M059J (cell line): ENCODE measurements around the gene PDE4DIP. TPM values are rescaled to one million over a fixed set of nuclear protein-coding genes. Genes with fewer than 3 reads are reported as not detected.
"Not testable (repeated sequence)": the region's sequence is repeated elsewhere in the genome, so short reads cannot be mapped to it uniquely, and the experiment has no call there.

Experiments used
- DNase-seq: peaks from one replicate; pipeline ENCODE4 v3.0.0-alpha.2; 2012; ENCODE audit warnings: low read depth
- total RNA-seq: library from RNA; depleted of rRNA; stranded (reverse); fragments of >200 nt; shearing (Covaris generic); gene quantifications from 2 replicates; pipeline ENCODE4 v1.2.3, GENCODE V29; 2014

The PDE4DIP gene
- total RNA-seq, 1 experiment from 2014 or later = 38.6 TPM

DNA sequence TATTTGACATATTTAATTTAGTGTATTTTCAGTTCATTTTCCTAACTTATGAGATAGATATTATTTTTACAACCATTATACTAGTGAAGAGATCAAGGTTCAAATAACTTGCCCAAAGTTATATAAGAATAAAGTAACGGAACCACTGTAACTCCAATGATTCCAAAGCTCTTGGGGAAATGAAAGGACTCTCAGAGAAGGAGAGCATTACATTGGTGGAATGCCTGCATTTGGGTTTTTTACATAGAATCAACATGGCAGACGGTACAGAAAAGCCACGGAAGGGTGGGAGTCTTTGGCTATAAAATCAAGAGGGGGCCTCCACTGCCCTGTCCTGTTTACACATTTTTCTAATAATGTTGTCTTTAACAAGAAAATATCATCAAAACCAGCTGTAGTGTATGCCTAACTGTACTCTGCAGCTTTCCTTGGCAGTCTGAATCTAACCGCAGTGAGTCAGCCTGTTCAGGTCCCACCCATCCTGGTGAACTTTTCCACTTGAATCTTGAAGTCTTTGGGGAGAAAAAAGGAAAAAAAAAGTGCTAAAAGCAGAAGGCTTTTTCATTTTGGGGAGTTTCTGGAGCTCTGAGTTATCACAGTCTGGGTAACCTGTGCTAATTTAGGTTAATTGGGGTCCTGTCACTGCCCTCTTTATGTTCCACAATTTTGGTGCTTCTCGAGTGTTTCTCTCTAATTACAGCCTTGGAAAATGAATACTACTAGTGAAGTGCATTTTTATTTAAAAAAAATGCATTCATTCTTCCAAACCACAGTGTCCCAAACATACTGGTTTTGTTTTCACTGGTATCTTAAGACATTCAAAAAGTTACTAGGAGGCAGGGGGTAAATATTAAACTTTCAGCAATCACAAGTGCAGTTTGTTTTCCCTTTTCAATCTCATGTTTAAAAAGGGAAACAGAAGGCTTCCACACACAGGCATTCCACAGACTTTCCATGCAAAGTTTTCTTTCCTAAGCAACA is 30.5 kb downstream of the PDE4DIP start:
- not testable (repeated sequence) for DNase-seq

DNA sequence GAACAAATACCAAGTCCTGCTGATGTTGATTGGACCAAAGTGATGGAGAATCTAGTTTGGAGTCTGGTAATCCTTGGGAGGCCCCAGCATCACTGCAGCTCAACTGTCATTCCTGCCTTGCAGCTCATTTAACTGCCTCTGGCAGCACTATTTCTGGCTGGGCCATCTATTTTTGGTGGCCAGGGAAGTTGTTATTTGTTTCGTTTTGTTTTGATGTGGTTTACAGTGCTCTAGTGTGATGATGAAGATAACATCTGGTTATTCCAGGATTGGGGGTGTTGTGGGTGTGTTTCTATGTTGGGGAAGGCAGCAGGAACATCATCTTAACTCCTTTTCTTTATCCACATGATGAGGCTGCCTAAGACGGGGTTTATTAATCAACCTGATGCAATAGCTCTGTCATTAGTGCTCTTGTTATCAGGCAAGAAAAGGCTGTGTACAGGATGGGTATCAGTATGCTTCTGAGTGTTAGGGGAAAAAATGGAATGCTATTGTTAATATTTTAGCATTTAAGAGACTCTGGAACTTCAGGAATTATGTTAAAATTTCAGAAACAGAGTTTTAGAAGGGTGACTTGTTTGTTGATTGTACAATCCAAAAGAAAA is 35.7 kb downstream of the PDE4DIP start:
- DNase-seq = not testable (repeated sequence)

DNA sequence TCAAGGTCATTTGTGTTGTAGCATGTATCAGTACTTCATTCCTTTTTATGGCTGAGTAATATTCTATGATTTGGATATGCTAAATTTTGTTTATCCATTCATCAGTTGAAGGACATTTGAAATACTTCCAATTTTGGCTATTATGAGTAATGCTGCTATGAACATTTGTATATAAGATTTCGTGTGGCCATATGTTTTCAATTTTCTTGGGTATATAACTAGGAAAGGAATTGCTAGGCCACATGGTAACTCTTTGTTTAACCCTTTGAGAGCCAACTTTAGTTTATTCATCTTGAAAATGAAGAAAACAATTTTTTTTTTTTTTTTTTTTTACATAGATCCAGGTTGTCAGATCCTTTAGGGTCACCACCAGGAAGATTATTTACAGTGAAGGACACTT is 37.0 kb downstream of the PDE4DIP start:
- not testable (repeated sequence) for DNase-seq

DNA sequence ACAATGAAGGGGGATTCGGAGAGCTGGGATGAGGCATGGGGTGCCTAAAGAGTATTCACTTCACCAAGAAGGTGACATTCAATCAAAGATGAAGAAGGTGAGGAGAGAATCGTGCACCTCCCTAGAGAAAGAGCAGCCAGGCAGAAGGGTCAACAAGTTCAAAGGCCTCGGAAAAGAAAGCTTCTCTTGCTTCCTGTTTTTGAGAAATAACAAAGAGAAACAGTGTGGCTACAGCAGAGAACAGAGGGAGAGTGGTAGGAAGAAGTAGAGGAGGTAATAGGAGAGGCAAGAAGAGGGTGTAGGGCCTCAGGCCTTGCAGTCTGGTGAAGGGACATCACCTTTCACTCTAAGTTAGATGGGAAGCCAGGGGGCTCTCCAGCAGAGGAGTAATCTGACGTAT is 41.0 kb downstream of the PDE4DIP start:
- DNase-seq = not testable (repeated sequence)

DNA sequence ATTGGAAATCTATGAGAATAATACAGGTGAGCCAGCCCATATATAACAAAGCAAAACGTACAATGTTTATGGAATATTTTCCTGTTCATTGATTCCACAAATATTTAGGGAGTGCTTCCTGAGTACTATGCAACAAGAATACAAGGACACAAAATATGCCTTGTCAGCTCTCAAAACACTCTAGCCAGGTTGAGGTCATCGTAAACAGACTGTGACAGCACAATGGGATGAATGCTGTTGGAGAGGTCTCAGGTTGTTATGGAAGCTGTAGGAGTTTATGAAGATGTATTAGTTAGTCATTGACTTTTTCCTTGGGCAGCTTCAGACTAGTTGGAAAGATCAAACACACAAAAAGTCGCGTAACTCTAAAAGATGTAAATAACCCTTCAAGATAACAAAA is 42.1 kb downstream of the PDE4DIP start:
- DNase-seq = not testable (repeated sequence)

DNA sequence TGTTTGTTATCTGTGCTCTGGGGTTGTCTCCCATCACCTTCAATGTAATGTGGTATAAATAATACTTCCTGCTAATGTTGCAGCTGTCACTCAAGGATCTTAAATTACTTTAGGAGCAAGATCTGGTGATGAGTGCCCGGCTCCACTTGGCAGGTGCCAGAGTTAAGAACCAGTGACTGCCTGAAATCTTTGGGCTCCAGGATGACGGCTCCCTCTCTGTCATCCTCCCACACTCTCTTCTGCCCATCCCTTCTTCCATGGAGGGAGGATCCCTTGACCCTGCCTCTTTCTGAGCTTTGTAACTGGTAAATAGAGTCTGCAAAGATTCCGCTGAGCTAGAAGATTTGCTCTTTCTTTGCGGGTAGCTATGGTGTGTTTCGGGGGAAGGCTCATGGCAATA is 44.4 kb downstream of the PDE4DIP start:
- DNase-seq = not testable (repeated sequence)

DNA sequence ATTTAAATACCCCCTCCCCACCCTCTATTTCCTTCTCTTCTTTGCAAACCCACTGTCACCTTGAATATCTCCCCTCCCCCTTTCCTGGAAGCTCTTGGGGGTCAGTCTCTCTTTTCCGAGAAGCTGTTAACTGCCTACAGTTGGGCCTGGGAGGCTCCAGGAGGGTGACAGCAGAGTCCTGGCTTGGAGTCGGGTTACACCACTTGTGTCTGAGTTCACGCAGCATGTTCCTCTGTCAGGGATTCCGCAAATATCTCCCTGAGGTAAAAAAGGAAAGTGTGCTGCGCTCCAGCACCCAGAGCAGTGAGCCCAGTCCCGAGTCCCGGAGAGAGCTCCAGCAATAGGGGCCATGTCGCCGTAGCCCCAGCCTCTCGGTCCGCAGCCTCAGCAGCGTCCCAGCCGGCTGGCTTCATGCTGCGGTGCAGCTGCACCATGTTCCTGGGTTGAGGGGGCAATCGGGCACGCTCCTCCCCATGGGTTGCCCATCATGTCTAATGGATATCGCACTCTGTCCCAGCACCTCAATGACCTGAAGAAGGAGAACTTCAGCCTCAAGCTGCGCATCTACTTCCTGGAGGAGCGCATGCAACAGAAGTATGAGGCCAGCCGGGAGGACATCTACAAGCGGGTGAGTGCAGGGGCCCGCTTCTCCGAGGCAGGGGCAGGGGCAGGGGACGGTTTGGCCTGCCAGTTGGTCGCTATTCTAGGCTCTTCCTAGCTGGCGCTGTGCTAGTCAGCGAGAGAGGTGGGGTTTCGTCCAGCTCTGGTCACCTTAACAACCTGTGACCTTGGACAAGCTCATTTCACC is 45.2 kb downstream of the PDE4DIP start:
- not testable (repeated sequence) for DNase-seq

DNA sequence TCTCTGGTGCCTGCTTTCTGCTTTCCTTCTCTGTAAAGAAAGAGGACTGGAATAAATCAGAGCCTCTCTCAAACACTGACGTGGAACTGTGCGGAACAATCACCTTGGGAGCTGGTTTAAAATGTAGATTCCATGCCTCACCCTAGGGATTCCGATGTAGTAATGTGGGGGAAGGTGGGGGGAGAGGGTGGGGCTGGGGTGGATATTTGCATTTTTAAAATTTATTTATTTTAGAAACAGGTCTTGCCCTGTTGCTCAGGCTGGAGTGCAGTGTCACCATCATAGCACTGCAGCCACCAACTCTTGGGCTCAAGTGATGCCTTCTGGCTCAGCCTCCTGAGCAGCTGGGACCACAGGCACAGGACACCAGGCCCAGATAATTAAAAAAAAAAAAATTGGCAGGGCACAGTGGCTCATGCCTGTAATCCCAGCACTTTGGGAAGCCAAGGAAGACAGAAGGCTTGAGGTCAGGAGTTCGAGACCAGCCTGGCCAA is 45.9 kb downstream of the PDE4DIP start:
- DNase-seq = not testable (repeated sequence)

DNA sequence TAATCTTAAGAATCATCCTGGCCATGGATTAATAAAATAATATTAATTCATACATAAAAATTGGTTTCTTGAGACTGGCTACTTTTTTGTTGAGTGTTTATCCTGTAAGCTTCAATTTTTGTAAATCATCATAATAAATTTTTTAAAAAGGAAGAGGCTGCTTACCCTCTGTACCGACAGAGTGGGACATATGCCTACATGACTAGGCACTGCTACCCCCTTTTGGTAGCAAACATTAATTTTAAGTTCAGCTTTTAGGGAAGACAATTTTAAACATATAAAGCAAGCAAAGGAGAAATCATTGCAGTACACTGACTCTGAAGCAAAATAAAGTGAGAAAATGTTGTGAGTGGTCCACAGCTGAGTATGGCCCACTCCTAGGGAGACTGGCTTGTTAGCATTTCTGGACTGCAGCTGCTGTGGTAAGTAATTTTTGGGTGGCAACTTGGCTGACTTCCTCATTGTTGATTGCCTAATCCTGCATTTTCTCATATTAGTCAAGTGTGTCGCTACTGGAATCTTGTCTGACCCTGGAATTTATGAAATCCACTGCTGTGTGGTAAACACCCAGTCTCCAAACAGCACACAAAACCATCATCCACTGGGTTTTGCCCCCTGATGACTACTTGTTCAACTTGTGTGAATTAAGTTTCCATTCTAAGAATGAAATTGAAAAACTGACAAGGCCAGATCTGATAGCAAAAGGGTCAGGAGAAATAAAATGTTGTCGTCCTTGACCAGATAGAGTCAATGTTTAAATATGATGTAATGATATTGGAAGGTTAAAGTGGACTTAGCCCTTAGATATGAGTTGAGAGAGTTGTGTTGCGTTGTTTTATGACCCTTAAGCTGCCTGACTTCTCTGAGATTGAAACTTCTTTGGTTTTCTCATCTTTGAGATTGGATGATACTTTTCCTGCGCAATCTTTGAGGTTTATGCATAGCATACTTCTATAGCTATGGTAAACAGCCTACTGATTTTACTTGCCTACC is 50.4 kb downstream of the PDE4DIP start:
- DNase-seq = not testable (repeated sequence)

DNA sequence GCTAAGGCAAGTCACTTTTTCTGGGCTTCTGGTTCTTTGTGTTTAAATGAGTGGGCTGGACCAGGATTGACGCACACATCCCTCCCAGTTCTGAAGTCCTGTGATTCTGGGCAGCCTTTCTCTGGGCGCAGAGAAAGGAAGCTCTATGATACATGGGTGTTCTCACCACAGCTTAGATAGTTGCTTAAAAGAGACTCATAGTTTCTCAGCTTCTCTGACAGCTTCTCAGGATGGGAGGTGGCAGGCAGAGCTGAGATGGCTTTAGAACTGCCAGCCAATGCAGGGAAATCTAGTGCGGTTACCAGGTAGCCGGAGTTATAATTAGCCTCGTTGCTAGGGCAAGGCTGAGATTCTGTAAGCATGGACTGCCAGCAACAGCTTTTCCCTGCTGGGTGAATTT is 55.8 kb downstream of the PDE4DIP start:
- not testable (repeated sequence) for DNase-seq

DNA sequence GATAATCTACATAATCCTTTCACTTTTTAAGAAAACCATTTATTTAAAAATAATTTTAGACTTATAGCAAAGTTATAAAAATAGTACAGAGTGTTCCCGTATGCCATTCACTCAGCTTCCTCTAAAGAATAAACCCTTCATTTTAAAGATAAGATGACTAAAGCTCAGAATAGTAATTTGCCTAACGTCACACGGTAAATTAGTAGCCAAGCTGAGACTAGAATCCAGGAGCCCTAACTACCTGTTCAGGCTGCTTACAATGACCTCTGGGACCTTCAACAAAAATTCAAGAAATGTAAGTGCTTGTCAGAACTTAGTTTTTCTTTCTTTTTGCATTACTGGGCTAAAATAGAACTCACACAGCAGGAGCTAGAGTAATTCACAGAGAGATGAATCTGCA is 56.5 kb downstream of the PDE4DIP start:
- DNase-seq = not testable (repeated sequence)

DNA sequence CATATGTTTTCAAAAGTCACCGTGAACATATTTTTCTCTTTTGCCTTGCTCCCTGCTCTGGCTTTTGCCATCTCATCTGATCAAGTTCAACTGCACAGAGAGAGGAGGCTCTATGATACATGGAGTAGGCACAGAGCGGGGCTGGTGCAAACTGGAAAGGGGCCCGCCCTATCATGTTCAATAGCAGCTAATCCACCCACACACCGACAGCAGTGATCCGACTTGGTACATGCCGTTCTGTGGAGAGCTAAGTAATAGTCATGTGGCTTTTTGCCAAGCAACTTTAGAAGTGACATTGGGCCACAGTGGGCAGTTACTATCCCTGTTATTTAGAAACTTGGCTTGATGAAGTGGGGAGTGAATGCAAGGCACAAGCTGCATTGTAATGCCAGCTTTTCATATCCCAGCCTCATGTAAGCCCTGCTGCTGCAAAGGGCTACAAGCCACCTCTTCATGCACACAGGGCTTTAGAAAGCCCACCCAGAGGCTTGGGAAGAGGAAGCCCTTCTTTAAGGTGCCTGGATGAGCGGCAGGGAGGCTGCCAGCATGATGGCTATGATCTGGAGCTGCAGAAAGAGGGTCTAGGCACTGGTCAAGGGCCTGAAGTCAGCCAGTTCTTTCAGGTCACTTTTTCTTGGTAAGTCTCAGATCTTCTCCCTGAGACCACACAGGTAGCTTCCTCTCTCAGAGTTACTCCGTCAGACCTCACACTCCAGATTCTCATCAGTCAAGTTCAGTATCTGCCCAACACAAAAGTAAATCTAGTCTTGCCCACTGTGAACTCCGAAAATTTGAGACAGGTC is 57.1 kb downstream of the PDE4DIP start:
- DNase-seq = not testable (repeated sequence)

DNA sequence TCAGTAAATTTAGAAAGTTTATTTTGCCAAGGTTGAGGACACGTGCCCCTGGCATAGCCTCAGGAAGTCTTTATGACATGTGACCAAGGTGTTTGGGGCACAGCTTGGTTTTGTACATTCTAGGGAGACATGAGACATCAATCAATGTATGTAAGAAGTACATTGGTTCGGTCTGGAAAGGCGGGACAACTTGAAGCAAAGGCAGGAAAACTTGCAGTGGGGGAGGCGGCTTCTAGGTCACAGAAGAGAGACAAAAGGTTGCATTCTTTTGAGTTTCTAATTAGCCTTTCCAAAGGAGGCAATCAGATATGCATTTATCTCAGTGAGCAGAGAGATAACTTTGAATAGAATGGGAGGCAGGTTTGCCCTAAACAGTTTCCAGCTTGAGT is 57.7 kb downstream of the PDE4DIP start:
- not testable (repeated sequence) for DNase-seq

DNA sequence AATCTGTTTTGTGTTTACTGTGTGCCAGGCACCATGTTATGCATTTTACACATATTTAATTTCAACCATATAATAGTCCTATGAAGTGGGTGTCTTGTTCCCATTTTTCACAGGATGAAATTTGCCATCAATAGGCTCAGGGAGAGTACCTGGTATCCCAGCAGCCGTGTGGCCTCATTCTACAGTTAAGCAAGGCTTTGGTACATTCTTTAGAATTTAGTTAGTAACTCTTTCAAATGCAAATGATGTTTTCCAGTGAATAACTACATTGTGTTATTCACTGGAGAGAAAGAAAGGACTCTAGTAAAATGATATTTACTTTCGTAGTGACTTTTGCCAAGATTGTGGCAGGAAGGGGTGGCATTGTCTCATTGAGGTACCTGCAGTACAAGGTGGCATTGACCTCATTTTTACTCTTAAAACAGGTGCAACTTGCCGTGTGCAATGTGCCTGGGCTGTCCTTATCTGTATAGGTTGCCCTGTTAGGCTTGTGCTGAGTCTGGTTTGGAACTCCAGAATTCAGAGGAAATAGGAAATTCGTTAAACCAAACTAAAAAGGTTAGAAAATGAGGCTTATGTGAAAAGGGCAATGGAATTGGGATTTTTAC is 65.1 kb downstream of the PDE4DIP start:
- not testable (repeated sequence) for DNase-seq

DNA sequence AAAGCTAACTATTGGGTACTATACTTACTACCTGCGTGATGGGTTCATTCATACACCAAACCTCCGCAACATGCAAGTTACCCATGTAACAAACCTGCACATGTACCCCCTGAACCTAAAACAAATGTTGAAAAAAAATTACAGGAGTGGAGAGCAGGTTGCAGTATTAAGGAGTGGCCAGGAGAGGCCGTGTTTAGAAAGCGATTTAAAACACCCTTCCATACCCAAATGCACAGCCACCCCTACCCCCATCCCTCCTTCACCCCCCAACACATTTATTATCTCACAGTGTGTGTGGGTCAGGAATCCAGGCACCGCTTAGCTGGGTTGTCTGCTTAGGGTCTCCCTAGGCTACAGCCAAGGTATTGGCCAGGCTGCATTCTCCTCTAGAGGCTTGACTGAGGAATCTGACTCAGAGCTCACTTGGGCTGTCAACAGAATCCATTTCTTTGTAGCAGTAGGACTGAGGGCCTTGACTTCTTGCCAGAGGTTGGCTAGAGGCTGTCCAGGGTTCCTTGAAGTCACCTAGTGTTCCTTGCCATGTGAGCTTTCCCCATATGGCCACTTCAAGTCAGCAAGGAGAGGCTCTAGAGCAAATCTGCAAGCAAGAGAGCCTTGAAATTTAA is 67.2 kb downstream of the PDE4DIP start:
- not testable (repeated sequence) for DNase-seq

DNA sequence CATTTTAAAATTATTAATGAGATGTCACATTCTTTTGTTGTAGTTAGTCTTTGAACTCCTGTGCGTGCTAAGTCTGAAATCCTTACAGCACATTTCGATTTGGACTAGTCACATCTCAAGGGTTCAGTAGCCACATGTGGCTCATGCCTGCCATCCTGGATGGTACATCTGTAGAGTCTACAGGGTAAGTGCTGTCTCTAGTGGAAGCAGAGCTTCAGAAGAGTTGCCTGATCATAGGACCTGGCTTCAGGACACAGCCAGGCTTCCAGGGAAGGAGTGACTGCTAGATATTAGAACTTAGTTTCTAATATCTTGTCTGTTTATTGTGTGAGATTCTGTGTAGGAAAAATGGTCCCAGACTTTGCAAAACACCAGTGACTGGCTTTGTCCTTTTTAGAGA is 72.0 kb downstream of the PDE4DIP start:
- DNase-seq = not testable (repeated sequence)

DNA sequence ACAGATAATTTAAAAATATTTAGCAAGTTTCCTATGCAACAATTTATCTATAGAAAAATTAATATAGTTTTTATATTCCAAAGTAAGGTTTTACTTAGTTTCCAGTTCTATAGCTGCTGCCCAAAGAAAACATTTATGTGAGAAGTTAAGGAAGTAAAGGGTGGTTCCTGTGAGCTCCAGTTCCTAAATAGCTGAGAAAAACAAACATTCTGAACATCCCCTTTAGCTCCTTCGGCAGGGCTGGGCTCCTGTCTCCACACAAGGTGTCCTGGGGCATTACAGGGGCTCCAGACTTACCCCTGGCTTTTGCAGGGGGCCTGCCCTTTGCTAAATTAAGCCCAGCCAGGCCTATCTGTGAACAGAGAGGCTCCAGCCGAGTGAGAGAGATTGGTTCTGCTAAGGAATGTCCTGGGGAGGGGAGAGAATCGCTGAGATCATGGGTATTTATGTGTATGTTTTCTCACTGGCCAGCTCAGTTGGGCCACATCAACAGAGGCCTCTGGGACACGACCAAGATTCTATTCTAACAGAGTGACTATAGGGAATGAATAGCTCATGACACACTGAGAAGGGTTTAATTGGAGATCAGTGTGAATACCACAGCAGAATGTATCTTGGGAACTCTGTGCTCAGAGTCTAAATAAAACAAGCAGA is 72.6 kb downstream of the PDE4DIP start:
- DNase-seq = not testable (repeated sequence)

DNA sequence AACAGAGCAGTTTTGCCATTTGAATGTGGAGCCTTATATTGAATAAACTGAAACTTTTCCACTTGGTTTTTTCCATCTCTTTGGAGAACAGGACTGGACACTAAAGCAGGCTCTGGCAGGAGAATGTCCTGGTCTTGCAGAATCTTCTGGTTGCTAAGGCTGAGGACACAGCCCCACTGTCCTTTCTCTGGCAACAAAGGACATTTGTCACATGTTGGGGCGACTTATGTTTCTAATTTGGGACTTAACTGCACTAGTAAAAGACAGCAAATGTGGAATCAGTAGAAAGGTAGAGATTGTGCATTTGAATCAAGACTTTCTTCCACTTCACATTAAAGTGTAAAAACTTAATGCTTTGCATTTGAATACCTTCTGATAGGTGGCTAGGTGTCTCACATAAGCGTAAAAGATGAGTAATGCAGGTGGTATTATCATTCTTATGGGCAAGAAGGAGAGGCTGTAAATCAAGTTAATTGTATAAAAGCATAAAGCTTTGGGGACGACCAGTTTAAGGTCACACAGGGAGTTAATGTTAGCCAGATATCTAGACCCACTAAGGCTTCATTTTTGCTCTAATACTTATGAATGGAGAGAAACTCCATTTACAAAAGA is 74.7 kb downstream of the PDE4DIP start:
- DNase-seq = not testable (repeated sequence)
